Right lobe of liver (tissue), 6 donors: ENCODE measurements around the gene SEZ6L. TPM values are rescaled to one million over a fixed set of nuclear protein-coding genes. Genes with fewer than 3 reads are reported as not detected.

ENCODE experiments used
- ATAC-seq, 4 donors: fragments of 200-7000 bp; cut with Tn5 transposase; one replicate each; pipeline ENCODE4 v1.9.1; 2020; ENCODE audit warnings: mild to moderate bottlenecking in 4 of 4, moderate library complexity in 4 of 4
- DNase-seq, 3 donors: peaks; one replicate each; pipeline ENCODE4 v3.0.0-alpha.2; 2020
- H3K27ac ChIP-seq, 3 donors: fragments of 200-600 bp; one replicate each; pipeline ENCODE4 v1.8.0; 2022
- H3K27me3 ChIP-seq, 2 donors: fragments of 200-600 bp; one replicate each; pipeline ENCODE4 v1.8.0; 2022
- H3K36me3 ChIP-seq, 4 donors: fragments of 200-600 bp; sonication (generic) in 1 of 4; one replicate each; pipeline versions ENCODE4 v1.5.1 to v1.8.0; 2017 to 2022; ENCODE audit warnings: control low read depth in 1 of 4
- H3K4me1 ChIP-seq, 4 donors: fragments of 200-600 bp; sonication (generic) in 1 of 4; one replicate each; pipeline versions ENCODE4 v1.5.1 to v1.8.0; 2017 to 2022; ENCODE audit warnings: control low read depth in 1 of 4
- H3K4me3 ChIP-seq, 3 donors: fragments of 200-600 bp; one replicate each; pipeline ENCODE4 v1.8.0; 2022
- H3K9me3 ChIP-seq, 4 donors: fragments of 200-600 bp; sonication (generic) in 1 of 4; one replicate each; pipeline versions ENCODE4 v1.5.1 to v1.8.0; 2017 to 2022; ENCODE audit warnings: control low read depth in 1 of 4
- CTCF ChIP-seq, 4 donors: fragments of 200-600 bp in 3 of 4; fragments of 450-650 bp in 1 of 4; IDR thresholded peaks; one replicate each; pipeline versions ENCODE4 v1.5.1 to v1.8.0; 2016 to 2022; ENCODE audit warnings: antibody characterized with exemption in 4 of 4, mild to moderate bottlenecking in 2 of 4
- POLR2A ChIP-seq: fragments of 450-650 bp; IDR thresholded peaks from one replicate; pipeline ENCODE4 v1.6.1; 2017; ENCODE audit warnings: antibody characterized with exemption, mild to moderate bottlenecking
- WGBS: methylation state at CpG from one replicate; pipeline ENCODE4 v1.1.6; 2018; ENCODE audit warnings: low coverage, low lambda C conversion rate; ENCODE audit not compliant: insufficient coverage; ENCODE audit errors: missing lambda C conversion rate; 5-methylcytosine and 5-hydroxymethylcytosine counted together
- intact Hi-C, 2 donors: fragments of 100-400 bp; cut with DNase I; formaldehyde crosslinking; loops; one replicate each; pipeline versions ENCODE4 v1.11.2 to v1.14.1; 2022
- total RNA-seq, 6 experiments: library from RNA; depleted of rRNA in 2 of 6; stranded (reverse); fragments of >200 nt in 2 of 6; fragmentation: NEBNext Ultra II Directional in 3 of 6; extraction: Animal tissue kit (Norgen Biotek cat#: 25700) in 3 of 6; gene quantifications; one replicate each; pipeline versions ENCODE4 v1.1.0 to v1.2.4, GENCODE V29; 2016 to 2023
- donor health status: DM: no; HTN: yes; CAD: no.
- donor health status: DM: no; HTN: no; CAD: no.
- donor health status: DM: no; HTN: no; CAD: no.
- donor health status: DM: no; HTN: yes; CAD: no.
- donor health status: DM: no; HTN: yes; CAD: no.

SEZ6L gene
- total RNA-seq, 6 experiments from 2014 or later, result 0.13 TPM; not detected in 5

DNA sequence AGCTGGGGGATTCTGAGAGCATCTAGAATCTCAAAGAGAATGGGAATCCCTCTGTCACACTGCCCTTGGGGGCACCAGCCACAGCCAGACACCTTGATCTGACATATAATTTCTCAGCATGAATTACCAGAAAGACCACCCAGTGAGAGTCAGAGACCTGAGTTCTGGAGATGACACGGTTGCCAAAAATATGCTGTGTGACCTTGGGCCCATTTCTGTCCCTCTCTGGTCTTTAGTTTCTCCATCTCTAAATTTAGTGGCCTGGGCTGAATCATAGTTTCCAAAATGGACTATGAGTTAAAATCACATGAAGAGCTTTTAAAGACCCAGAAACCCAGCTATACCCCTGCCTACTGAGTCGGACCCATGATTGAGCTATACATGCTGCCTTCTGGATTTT, 15.9 kb downstream of the SEZ6L start:
- Histone ChIP-seq H3K36me3 (no peaks in the 10 kb centered on the region), H3K4me3 (no peak overlapping the region), H3K4me1 (no peaks in the 10 kb centered on the region), H3K27me3 (peaks cover 0 to 8% of the 10 kb centered on the region in 2 donors), H3K9me3 (no peaks in the 10 kb centered on the region), H3K27ac (no peak overlapping the region)
- no peak for DNase-seq
- intact Hi-C loops, result no loop called here
- WGBS, result 53% methylated on average over 2 of the region's 2 CpGs
- TF ChIP-seq POLR2A (no peak), CTCF (IDR thresholded peaks at IDR 0.05) (no peak)
- ATAC-seq, result no peak

- H3K9me3 ChIP-seq, result no peaks in the 10 kb centered on the region
- H3K27ac ChIP-seq, result no peak overlapping the region
- peaks cover 0 to 8% of the 10 kb centered on the region in 2 donors for H3K27me3 ChIP-seq
- H3K36me3 ChIP-seq, result no peaks in the 10 kb centered on the region
- intact Hi-C loops, result no loop called here
- DNase-seq (no peak), ATAC-seq (no peak)
- no peaks in the 10 kb centered on the region for H3K4me1 ChIP-seq
- TF ChIP-seq CTCF (IDR thresholded peaks at IDR 0.05) (no peak), POLR2A (no peak)
- no peak overlapping the region for H3K4me3 ChIP-seq
- 49% methylated on average over 4 of the region's 4 CpGs for WGBS
Measured at GRCh38 chr22:26188341-26188740, 19.1 kb downstream of the SEZ6L start.

DNA sequence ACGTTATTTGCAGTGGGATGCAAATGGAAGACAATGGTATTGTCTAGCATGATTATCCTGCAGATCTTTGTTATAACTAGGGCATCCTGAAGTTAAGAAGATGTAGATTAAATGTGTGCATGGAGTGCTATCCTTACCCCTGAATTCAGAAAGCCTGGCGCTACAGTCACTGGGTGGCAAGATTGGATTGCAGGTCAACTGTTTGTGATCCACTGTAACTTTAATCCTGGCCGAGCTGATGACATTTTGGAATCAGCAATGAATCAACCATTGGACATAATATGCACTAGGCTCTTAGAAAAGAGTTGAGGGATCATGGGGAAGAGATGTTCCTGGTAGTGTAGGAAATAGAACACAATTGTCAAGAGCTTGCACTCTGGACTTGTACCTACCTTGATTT, 25.1 kb downstream of the SEZ6L start:
- WGBS, result 36% methylated on average over 3 of the region's 3 CpGs
- TF ChIP-seq CTCF (IDR thresholded peaks at IDR 0.05) (no peak), POLR2A (no peak)
- Histone ChIP-seq H3K27ac (no peak overlapping the region), H3K27me3 (no peaks in the 10 kb centered on the region), H3K36me3 (no peaks in the 10 kb centered on the region), H3K4me1 (no peaks in the 10 kb centered on the region), H3K9me3 (no peaks in the 10 kb centered on the region), H3K4me3 (no peak overlapping the region)
- intact Hi-C loops, result no loop called here
- ATAC-seq, result no peak
- no peak for DNase-seq

DNA sequence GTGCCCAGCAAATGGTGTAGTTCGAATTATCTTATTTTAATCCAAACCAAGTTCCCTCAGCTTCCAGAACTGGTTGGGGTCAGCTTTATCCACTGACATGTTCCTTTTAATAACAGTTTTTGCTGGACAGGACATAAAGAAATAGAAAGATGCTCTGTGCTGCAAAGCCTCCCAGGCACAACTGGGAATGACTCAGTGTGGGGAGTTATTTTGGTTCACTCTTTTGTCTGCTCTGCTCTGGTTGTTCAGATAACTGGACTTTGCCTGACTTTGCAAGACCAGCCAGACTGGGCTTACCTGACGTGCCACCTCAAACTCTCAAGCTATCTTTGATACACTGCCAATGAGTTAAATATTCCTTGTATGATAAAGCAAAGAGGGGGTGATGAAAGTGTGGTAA, 25.6 kb downstream of the SEZ6L start:
- Histone ChIP-seq H3K27ac (no peak overlapping the region), H3K36me3 (no peaks in the 10 kb centered on the region), H3K4me3 (no peak overlapping the region), H3K4me1 (no peaks in the 10 kb centered on the region), H3K27me3 (no peaks in the 10 kb centered on the region), H3K9me3 (no peaks in the 10 kb centered on the region)
- no peak for DNase-seq
- TF ChIP-seq POLR2A (no peak), CTCF (IDR thresholded peaks at IDR 0.05) (no peak)
- no peak for ATAC-seq
- intact Hi-C loops, result no loop called here
- WGBS, result 18% methylated on average over 2 of the region's 2 CpGs

GRCh38 chr22:26196657-26197056, 27.4 kb downstream of the SEZ6L start:
- H3K36me3 ChIP-seq, result no peaks in the 10 kb centered on the region
- 23% methylated on average over 3 of the region's 3 CpGs for WGBS
- H3K27ac ChIP-seq, result no peak overlapping the region
- H3K4me1 ChIP-seq, result no peaks in the 10 kb centered on the region
- intact Hi-C loops, result no loop called here
- TF ChIP-seq POLR2A (no peak), CTCF (IDR thresholded peaks at IDR 0.05) (no peak)
- ATAC-seq, result no peak
- no peaks in the 10 kb centered on the region for H3K9me3 ChIP-seq
- DNase-seq, result no peak
- no peaks in the 10 kb centered on the region for H3K27me3 ChIP-seq
- no peak overlapping the region for H3K4me3 ChIP-seq
